Forelimb muscle (tissue), 1 donor: ENCODE measurements around the gene FRMD4A. TPM values are rescaled to one million over a fixed set of nuclear protein-coding genes. Genes with fewer than 3 reads are reported as not detected.

Source experiments
- DNase-seq: peaks from one replicate; pipeline ENCODE4 v3.0.0-alpha.2; 2013; ENCODE audit warnings: low read depth
- polyA plus RNA-seq: library from polyadenylated mRNA; unstranded; fragments of 120-200 nt; gene quantifications from one replicate; pipeline ENCODE4 v1.2.1, GENCODE V29; 2013; ENCODE audit not compliant: insufficient read length

The FRMD4A gene
- polyA plus RNA-seq, 1 donor: 36.3 TPM

DNA sequence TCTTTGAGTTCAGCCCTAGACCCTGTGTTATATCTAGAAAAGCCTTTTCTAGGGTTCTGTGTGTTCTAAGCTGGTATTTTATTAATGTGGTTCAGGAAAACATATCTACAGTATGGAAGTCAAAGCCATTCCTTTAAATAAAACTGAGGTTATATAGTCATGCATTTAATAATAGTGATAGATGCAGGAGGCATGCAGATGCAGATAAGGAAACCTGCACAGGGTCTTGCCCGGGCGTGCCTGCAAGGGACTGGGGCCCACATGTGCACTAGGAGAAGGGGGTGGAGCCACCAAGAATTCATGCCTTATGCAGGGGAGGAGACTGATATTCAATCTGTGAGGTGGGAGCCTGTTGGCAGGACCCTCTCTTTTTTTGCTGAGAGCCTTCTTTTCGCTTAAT, 572.4 kb downstream of the FRMD4A start:
- DNase-seq: no peak

DNA sequence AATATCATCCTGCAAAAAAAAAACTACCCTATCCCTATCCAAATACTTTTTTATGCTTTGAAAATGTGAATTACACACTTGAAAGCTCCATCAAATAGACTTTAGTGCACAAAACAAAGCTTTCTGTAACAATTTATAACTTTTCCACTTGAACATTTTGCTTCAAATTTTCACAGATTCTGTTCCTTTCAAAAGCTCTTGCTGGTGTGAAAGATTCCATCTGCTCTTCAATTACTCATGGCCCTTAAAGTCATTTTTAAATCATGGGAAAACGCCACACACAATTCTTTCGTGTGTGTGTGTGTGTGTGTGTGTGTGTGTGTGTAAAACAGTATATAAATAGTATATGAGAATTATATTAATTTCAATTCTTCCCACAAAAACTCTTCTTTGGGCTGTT, 576.4 kb downstream of the FRMD4A start:
- DNase-seq: no peak

DNA sequence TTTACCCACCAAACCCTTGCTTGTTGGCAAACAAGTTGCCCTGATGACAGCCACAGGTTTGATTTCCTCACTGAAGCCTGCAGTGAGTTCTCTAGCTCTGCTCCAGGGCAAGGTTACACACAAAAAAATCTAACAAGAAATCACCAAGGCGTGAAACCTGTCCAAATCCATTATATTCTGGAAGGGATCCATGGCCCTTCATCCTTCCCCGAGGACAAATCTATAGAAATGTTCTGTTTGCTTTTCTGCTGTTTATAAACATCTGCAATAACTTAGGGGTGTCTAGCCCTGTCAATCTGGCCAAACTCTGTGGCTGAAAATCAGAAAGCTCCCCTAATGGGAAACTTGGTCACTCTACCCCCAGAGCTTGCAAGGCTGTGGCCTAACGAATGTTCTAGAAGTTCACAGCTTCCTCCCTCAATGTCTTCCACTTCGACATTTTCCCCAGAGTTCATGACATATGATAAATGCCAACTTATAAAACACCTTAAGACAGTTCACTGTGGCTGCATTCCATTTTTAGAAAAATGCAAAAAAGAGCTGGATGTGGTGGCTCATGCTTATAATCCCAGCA, 579.4 kb downstream of the FRMD4A start:
- no peak for DNase-seq

- no peak for DNase-seq
These were observed 580.2 kb downstream of the FRMD4A start for GRCh38 chr10:13750299-13751190.

GRCh38 chr10:13745271-13745670, 585.5 kb downstream of the FRMD4A start:
- no peak for DNase-seq

GRCh38 chr10:13743963-13744362, 586.8 kb downstream of the FRMD4A start:
- DNase-seq: no peak

GRCh38 chr10:13743101-13743693, 587.5 kb downstream of the FRMD4A start:
- no peak for DNase-seq

DNA sequence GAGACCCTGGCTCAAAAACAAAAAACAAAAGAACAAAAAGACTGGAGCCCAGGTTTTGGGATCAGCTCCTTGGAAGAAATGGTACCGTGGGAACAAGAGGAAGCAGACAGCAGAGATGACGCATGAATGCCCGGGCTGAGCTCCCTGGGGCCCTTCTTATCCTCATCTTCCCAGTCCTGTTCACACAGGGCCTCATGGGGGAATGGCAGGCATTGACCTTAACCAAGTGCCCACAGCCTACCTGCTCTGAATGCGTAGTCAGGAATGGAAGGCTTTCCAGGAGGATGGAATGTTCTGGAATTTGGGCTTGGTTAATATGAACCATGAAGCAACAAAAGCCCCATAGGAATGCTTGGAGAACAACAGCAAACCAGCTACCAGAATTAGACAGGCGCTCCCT, 589.3 kb downstream of the FRMD4A start:
- DNase-seq: no peak

DNA sequence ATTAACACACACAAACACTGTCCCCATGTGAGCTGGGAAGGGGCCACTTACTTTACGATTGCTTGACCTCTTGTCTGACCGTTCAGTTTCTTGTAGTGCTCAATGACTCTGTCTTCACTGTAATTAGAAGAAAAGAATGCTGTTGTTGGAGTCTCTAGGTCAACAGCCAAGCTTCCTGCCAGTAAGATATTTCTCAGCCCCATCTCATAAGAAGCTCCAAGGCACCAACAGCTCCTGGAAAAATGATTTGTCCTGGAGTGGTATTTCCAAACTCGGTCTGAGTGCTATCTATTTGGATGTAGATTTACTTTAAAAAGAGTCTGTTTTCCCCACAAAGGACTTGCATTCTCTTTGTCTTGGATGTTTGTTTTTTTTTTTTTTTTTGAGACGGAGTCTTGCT, 590.3 kb downstream of the FRMD4A start:
- no peak for DNase-seq

DNA sequence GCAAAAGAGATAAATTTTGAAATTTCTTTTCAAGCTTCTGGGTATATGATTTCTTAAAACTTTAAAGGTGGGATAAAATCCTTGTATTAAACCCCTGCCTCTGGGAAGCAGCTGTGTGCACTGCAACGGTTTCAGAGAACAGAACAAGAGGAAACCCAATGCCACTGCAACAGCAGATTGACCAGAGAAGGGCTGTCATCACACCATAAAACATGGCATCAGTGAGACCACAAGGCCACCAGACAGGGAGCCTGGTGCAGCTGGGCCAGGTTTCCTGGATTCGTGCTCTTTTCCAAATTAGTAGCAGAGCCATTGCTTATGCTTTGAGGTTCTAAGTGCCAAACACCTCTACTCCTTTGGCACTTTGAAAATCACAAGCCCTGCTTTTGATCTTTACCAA, 591.5 kb downstream of the FRMD4A start:
- DNase-seq: no peak

DNA sequence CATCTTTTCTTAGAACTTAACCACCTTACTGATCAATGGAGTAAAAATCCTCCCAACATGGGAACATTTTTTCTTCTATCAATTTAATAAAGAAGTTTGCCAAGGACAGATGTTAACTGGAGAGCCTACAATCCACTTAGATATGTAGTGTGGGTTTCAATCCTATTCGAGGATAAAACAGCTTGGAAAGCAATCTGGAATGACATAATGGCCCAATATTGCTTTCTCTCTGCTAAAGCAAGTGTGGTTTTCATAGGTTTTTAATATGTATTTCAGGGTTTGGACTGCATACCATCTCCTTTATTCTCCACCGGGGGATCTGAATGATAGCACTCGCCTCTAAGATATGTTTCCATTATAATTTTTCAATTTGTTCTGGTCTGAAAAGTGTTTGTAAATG, 594.2 kb downstream of the FRMD4A start:
- DNase-seq: no peak

DNA sequence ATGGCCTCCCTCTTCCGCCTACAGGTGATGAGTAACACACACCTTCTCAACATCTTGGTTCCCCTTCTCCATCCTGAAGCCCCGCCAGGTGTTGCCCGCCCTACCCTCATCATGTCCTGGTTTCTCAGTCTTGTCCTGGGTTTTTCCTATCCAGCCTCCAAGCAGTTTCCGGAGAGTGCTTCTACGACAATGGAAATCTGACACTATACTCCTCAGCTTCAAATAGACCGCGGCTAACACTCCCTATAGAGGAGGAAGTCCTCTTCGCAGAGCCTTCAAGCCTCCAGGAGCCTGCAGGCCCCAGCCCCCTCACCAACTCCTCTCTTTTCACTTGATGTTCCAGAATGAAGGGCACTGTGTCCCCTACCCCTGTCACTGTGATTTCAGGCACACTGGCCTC, 596.6 kb downstream of the FRMD4A start:
- no peak for DNase-seq

DNA sequence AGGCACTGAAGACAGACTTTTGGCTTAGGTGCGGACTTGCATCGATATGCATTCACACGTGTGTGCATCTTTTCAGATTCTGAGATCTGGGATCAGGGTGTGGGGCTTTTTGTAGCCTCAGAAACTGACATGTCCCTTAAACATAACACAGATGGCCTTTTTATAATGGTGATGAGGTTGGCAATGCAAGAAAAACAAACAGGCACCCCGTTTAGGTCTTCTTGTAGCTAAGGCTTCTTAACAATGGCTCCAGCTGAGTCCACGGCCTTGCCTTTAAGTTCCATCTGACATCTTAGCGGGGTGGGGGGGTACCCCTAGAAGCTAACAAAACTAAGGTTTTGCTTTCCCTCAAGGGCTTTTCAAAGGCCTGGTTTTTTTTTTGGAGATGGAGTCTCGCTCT, 597.7 kb downstream of the FRMD4A start:
- no peak for DNase-seq

DNA sequence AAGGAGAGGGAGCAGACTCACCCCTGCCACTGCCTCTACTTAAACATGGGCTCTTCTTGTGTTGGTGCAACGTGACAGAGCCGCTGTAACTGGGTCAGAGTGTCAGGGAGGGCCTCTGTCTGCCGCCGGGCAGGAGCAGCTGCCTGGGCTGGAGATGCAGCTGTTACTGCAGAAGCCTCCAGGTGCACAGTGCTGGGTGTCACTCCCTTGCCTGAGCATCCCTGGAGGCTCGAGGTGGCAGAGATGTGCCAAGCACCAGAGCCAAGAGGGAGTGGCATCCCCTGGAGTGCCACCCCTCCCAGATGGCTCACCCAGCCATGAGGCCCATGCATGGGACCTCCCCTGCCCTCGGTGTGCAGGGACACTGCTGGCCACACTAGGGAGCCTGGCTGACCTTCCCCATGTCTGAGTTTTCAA, 598.3 kb downstream of the FRMD4A start:
- no peak for DNase-seq

- DNase-seq: no peak
These were observed 598.9 kb downstream of the FRMD4A start for GRCh38 chr10:13731799-13732198.

- DNase-seq: no peak
These were observed 599.8 kb downstream of the FRMD4A start for GRCh38 chr10:13730956-13731355.

- no peak for DNase-seq
These were observed 600.4 kb downstream of the FRMD4A start for GRCh38 chr10:13730306-13730652.

GRCh38 chr10:13729586-13730305, 601.0 kb downstream of the FRMD4A start:
- no peak for DNase-seq

- no peak for DNase-seq
These were observed 601.7 kb downstream of the FRMD4A start for GRCh38 chr10:13728898-13729535.

DNA sequence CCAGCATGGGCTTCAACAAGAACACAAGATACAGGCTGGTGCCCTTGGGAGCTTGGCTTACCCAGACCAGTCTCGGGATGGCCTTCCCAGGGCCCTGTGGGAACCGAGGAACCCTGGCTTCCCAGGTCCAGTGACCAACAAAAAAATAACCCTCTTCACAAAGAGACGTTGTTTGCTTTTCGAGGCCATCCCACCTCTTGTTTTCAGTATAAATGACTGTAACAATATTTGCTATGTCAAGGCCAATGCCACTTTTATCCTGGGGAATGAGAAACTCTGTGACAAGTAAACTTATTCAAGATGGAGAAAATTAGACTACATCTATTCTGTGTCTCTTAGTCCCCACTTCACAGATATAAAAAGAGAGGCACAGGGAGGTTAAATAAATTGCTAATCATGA, 605.1 kb downstream of the FRMD4A start:
- no peak for DNase-seq

DNA sequence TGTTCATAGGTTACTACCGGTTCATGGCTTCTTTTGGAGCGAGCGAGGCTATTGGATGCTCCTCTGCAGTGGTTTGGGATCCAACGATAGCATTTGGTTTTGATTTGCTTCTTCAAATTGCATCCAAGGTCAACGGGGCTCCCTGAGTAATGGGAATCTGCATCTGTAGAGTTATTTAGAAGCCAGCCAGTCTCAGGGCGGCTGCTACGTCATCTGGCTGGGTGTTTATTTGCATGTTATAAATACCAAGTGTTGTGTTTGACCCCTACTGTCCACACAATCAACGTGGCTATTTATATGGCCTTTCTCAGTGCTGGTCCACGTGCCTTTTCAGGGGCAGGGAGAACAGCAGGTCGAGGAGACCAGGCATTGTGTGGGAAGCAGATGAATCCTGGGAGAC, 606.2 kb downstream of the FRMD4A start:
- DNase-seq: no peak
